Measurements from ENCODE around the gene CPNE7.

- peak; percentile 4 for TF ChIP-seq CTCF (IDR thresholded peaks at IDR 0.05; ENCODE audit: insufficient read depth, low read length)
- no peak for TF ChIP-seq REST (IDR thresholded peaks at IDR 0.05; ENCODE audit: insufficient replicate concordance, low read depth)
- no peak for TF ChIP-seq POLR2AphosphoS5 (IDR thresholded peaks at IDR 0.05; ENCODE audit: low read depth)
- TF ChIP-seq GABPA (IDR thresholded peaks at IDR 0.05; ENCODE audit: low read depth) = no peak
Measured at GRCh38 chr16:89615596-89616090, 40.1 kb downstream of the CPNE7 start.
